Heart left ventricle (tissue), 16 donors: Measurements from ENCODE around the gene ANP32A. TPM values are rescaled to one million over a fixed set of nuclear protein-coding genes. Genes with fewer than 3 reads are reported as not detected.
A peak's percentile ranks its signal among the peaks of the same experiment; 100 is the strongest.

Source experiments
- ATAC-seq, 4 donors: fragments of 200-7000 bp; cut with Tn5 transposase; one replicate each; pipeline ENCODE4 v1.9.1; 2020 to 2022; ENCODE audit warnings: moderate library complexity in 4 of 4, mild to moderate bottlenecking in 3 of 4, moderate number of reproducible peaks in 1 of 4
- DNase-seq, 5 donors: peaks; one replicate each; pipeline ENCODE4 v3.0.0-alpha.2; 2020
- H3K27ac ChIP-seq, 12 donors: fragments of 200-600 bp; sonication (generic) in 4 of 12; one replicate each; pipeline versions ENCODE4 v1.5.0 to v1.8.0; 2016 to 2022; ENCODE audit warnings: mild to moderate bottlenecking in 2 of 12
- H3K27me3 ChIP-seq, 9 donors: fragments of 200-600 bp; sonication (generic) in 2 of 9; one replicate each; pipeline versions ENCODE4 v1.5.1 to v1.8.0; 2016 to 2022; ENCODE audit warnings: mild to moderate bottlenecking in 3 of 9
- H3K36me3 ChIP-seq, 9 donors: fragments of 200-600 bp; sonication (generic) in 2 of 9; one replicate each; pipeline versions ENCODE4 v1.5.0 to v1.8.0; 2018 to 2022; ENCODE audit warnings: mild to moderate bottlenecking in 2 of 9
- H3K4me1 ChIP-seq, 12 donors: fragments of 200-600 bp; sonication (generic) in 4 of 12; one replicate each; pipeline versions ENCODE4 v1.5.0 to v1.8.0; 2016 to 2022; ENCODE audit warnings: mild to moderate bottlenecking in 3 of 12
- H3K4me3 ChIP-seq, 12 donors: fragments of 200-600 bp; sonication (generic) in 4 of 12; one replicate each; pipeline versions ENCODE4 v1.5.0 to v1.8.0; 2017 to 2022; ENCODE audit warnings: mild to moderate bottlenecking in 9 of 12, moderate library complexity in 4 of 12
- H3K9me3 ChIP-seq, 12 donors: fragments of 200-600 bp; sonication (generic) in 4 of 12; one replicate each; pipeline versions ENCODE4 v1.5.0 to v1.8.0; 2016 to 2022; ENCODE audit warnings: mild to moderate bottlenecking in 1 of 12
- POLR2A ChIP-seq, 2 donors: fragments of 450-650 bp; IDR thresholded peaks; one replicate each; pipeline ENCODE4 v1.6.1; 2017; ENCODE audit warnings: antibody characterized with exemption in 2 of 2, mild to moderate bottlenecking in 2 of 2, moderate library complexity in 2 of 2
- WGBS, 4 donors: extraction: QIAGEN DNeasy Blood & Tissue Kit in 2 of 4; methylation state at CpG; one replicate each; pipeline versions ENCODE4 v1.1.5 to v1.1.7; 2013 to 2018; 5-methylcytosine and 5-hydroxymethylcytosine counted together
- intact Hi-C, 10 donors: fragments of 100-400 bp; cut with DNase I; formaldehyde crosslinking; loops; one replicate each; pipeline versions ENCODE4 v1.11.1 to v1.14.2; 2022
- polyA plus RNA-seq, 2 donors: library from polyadenylated mRNA; stranded (reverse); fragments of 200-250 nt; gene quantifications; one replicate each; pipeline ENCODE4 v1.2.3, GENCODE V29; 2013
- total RNA-seq, 9 donors: library from RNA; depleted of rRNA in 2 of 9; stranded (reverse); fragments of >200 nt in 2 of 9; fragmentation: NEBNext Ultra II Directional in 3 of 9; extraction: Animal tissue kit (Norgen Biotek cat#: 25700) in 3 of 9; gene quantifications; one replicate each; pipeline versions ENCODE4 v1.1.0 to v1.2.4, GENCODE V29; 2016 to 2023
- TF ChIP-seq, protein P1 (sequence below), 12 donors: fragments of 200-600 bp; sonication (generic) in 4 of 12; IDR thresholded peaks; one replicate each; pipeline versions ENCODE4 v1.5.0 to v1.8.0; 2018 to 2022; ENCODE audit warnings: antibody characterized with exemption in 12 of 12, mild to moderate bottlenecking in 5 of 12
- donor health status: ischemic (EF 13 %, LVEDD 7.1; RV severe dilation, severe dysfunction).
- donor health status: healthy with polysubstance abuse.
- donor health status: DM: no; HTN: yes; CAD: no.
- donor health status: DM: no; HTN: no; CAD: no.
- donor health status: ischemic (EF 25% LVEDD 6.9; RV normal size, moderate dysfunction).
- donor health status: ischemic (EF 25% LVEDD 5.7; RV mildly dilated, moderate dysfunction).
- donor health status: healthy.
- donor health status: DM: yes; HTN: yes; CAD: no.
- donor health status: ischemic (EF 35%, LVEDD 5.7; RV mildly dilated, moderate dysfunction).
- donor health status: nonischemic (EF 11% LVEDD 7.7; RV severe dilation, severe dysfunction).
- donor health status: DM: yes; HTN: yes; CAD: no.
- donor health status: PGD.
- donor health status: ischemic (EF 29% LVEDD 5.4; RV normal size, mild dysfunction).
- donor health status: nonischemic (EF 23%, LVEDD 6.1; RV moderate dilation, normal function).

The ANP32A gene
- total and polyA plus RNA-seq, 11 donors: 55.7 to 202 (median 142) TPM

DNA sequence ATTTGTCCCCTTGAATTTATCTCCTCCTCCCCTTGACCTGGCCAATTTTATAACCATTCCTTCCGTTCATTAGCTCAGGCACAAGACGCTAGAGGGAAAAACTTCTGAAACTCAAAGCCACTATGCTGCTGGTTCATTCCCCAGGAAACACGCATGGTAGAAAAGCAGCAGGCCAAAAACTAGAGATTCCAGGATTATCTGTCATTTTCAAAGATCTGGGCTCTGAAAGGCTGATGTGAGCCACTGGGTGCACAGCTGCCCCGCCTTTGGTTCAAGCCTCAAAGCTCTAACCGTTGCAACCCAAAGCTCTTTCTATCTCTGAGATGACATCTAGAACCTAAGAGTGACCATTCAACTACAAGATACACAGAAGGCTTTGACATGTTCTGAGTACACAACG is 6.1 kb downstream of the ANP32A start:
- intact Hi-C loops: loop anchor here in 3 of 10 donors (10.0 kb wide), 1 partner anchor 110 kb away; no protein-coding TSS in a partner anchor
- Histone ChIP-seq H3K27me3 (no peaks in the 10 kb centered on the region), H3K4me3 (no peak overlapping the region), H3K36me3 (no peaks in the 10 kb centered on the region), H3K27ac (peak overlapping the region in 7 of 12 donors; percentile 12 to 99 (median 59)), H3K9me3 (no peaks in the 10 kb centered on the region), H3K4me1 (peaks cover 0 to 75% (median 70%) of the 10 kb centered on the region in 12 donors)
- TF ChIP-seq, protein P1, sequence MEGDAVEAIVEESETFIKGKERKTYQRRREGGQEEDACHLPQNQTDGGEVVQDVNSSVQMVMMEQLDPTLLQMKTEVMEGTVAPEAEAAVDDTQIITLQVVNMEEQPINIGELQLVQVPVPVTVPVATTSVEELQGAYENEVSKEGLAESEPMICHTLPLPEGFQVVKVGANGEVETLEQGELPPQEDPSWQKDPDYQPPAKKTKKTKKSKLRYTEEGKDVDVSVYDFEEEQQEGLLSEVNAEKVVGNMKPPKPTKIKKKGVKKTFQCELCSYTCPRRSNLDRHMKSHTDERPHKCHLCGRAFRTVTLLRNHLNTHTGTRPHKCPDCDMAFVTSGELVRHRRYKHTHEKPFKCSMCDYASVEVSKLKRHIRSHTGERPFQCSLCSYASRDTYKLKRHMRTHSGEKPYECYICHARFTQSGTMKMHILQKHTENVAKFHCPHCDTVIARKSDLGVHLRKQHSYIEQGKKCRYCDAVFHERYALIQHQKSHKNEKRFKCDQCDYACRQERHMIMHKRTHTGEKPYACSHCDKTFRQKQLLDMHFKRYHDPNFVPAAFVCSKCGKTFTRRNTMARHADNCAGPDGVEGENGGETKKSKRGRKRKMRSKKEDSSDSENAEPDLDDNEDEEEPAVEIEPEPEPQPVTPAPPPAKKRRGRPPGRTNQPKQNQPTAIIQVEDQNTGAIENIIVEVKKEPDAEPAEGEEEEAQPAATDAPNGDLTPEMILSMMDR (IDR thresholded peaks at IDR 0.05): no peak
- no peak for TF ChIP-seq POLR2A (IDR thresholded peaks at IDR 0.05)
- ATAC-seq (no peak), DNase-seq (no peak)
- 70 to 72% (median 71%) methylated on average over 6 of the region's 6 CpGs for WGBS, 4 donors

DNA sequence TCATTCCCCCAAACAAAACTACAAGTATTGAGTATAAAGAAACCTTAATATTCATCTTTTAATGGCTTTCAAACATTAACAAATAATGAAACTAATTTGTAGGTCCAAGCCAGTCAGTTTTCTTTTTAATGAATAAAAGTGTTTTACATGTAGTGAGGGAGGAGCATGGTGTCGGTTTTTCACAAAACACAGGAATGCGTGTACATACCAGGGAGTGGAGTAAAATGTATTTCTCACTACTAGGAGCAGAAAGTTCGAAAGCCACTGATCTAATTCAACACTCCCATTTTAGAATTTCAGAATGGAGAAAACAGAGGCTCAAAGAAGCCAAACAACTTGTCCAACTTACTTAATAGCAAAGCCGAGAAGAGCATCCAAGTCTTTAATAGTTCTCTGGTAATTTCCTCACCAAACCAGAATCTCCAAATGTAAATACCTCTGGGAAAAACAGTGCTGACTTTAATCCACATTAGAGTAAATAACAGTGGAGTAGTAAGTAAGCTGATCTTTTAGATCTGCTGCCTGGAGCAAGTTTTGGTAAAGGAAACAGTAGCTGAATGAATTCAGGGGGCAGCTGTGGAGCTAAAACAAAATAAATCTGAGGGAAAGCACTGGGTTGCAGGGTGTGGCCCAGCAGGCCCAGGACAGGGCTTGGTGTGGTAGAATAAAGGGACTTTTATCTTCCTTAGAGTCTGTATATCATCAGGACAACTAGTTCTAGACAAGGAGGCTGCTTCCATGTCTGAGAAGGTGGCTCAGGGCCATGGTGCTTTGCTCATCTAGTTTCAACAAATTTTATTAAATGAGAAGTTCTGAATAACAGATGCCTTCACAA is 7.9 kb downstream of the ANP32A start:
- WGBS, 4 donors: 38 to 52% (median 45%) methylated on average over 4 of the region's 4 CpGs
- Histone ChIP-seq H3K27ac (peak overlapping the region in 10 of 12 donors; percentile 3 to 69 (median 46)), H3K4me3 (no peak overlapping the region), H3K27me3 (no peaks in the 10 kb centered on the region), H3K4me1 (peaks cover 0 to 92% (median 88%) of the 10 kb centered on the region in 12 donors), H3K9me3 (no peaks in the 10 kb centered on the region), H3K36me3 (peaks cover 0 to 7% (median 0%) of the 10 kb centered on the region in 9 donors)
- DNase-seq: no peak
- intact Hi-C loops: loop anchor here in 3 of 10 donors (10.0 kb wide), 1 partner anchor 108 kb away; no protein-coding TSS in a partner anchor
- TF ChIP-seq POLR2A (IDR thresholded peaks at IDR 0.05): no peak
- TF ChIP-seq, protein P1 (IDR thresholded peaks at IDR 0.05): no peak
- ATAC-seq: peak in 2 of 4 donors; percentile 11 to 33

DNA sequence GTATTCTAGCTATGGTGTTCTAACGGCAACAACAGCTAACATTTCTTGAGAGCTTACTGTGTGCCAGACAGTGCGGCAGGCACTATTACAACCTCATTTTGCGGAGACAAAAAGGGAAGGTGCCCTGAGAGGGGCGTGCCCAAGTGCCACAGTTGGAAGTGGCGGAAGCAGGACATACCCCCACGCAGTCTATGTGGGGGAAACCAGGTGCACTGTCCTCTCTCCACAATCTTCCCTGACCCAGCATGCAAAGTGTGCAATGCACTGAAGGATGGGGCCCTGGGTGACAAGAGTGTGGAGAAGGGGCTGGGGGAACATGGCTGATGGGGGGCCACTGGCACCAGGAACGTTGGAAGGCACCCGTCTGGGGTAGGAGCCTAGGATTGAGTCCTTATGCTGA is 8.6 kb downstream of the ANP32A start:
- Histone ChIP-seq H3K27ac (peak overlapping the region in 7 of 12 donors; percentile 42 to 69 (median 55)), H3K27me3 (no peaks in the 10 kb centered on the region), H3K4me3 (no peak overlapping the region), H3K36me3 (peaks cover 0 to 8% (median 0%) of the 10 kb centered on the region in 9 donors), H3K9me3 (no peaks in the 10 kb centered on the region), H3K4me1 (peaks cover 0 to 99% (median 93%) of the 10 kb centered on the region in 12 donors)
- no peak for TF ChIP-seq POLR2A (IDR thresholded peaks at IDR 0.05)
- TF ChIP-seq, protein P1 (IDR thresholded peaks at IDR 0.05): no peak
- intact Hi-C loops: loop anchor here in 3 of 10 donors (10.0 kb wide), 1 partner anchor 107 kb away; no protein-coding TSS in a partner anchor
- no peak for ATAC-seq
- 74 to 84% (median 79%) methylated on average over 8 of the region's 8 CpGs for WGBS, 4 donors
- DNase-seq: no peak

- Histone ChIP-seq H3K27me3 (no peaks in the 10 kb centered on the region), H3K27ac (no peak overlapping the region), H3K9me3 (no peaks in the 10 kb centered on the region), H3K4me3 (no peak overlapping the region), H3K36me3 (peaks cover 0 to 8% (median 0%) of the 10 kb centered on the region in 9 donors), H3K4me1 (peaks cover 0 to 100% (median 79%) of the 10 kb centered on the region in 12 donors)
- WGBS, 4 donors: 74 to 77% (median 76%) methylated on average over 9 of the region's 9 CpGs
- intact Hi-C loops: no loop called here
- TF ChIP-seq, protein P1 (IDR thresholded peaks at IDR 0.05): no peak
- TF ChIP-seq POLR2A (IDR thresholded peaks at IDR 0.05): no peak
- DNase-seq (no peak), ATAC-seq (no peak)
These were observed 11.2 kb downstream of the ANP32A start for GRCh38 chr15:68809517-68809916.
